Kidney epithelial cell (primary cell): Measurements from ENCODE around the gene CHD1. TPM values are rescaled to one million over a fixed set of nuclear protein-coding genes. Genes with fewer than 3 reads are reported as not detected.

ENCODE experiments used
- DNase-seq: peaks from one replicate; pipeline ENCODE4 v3.0.0-alpha.2; 2010; ENCODE audit warnings: low read depth
- H3K27me3 ChIP-seq: 2 replicates; pipeline ENCODE4 v1.6.0; 2011; ENCODE audit warnings: low read length; ENCODE audit not compliant: control insufficient read depth, insufficient read depth
- H3K36me3 ChIP-seq: 2 replicates; pipeline ENCODE4 v1.5.1; 2011; ENCODE audit warnings: low read length; ENCODE audit not compliant: control insufficient read depth, insufficient read depth
- H3K4me3 ChIP-seq: 2 replicates; pipeline ENCODE4 v1.5.1; 2011; ENCODE audit warnings: low read depth, mild to moderate bottlenecking, control low read depth, low read length
- CTCF ChIP-seq: IDR thresholded peaks from 2 replicates; pipeline ENCODE4 v1.5.1; 2011; ENCODE audit warnings: mild to moderate bottlenecking, moderate library complexity, low read length, control low read depth, inconsistent platforms; ENCODE audit not compliant: insufficient read depth, poor library complexity, severe bottlenecking
- total RNA-seq: library from RNA; depleted of rRNA; stranded (reverse); fragments of >200 nt; gene quantifications from 2 replicates; pipeline ENCODE4 v1.2.3, GENCODE V29; 2015

The CHD1 gene
- total RNA-seq, 1 donor from 2014 or later: 43.7 TPM

GRCh38 chr5:98839469-98840383 lies 89.1 kb downstream of the CHD1 start:
- Histone ChIP-seq H3K27me3 (no peaks in the 10 kb centered on the region), H3K4me3 (peak overlapping the region; percentile 32), H3K36me3 (no peaks in the 10 kb centered on the region)
- no peak for DNase-seq
- TF ChIP-seq CTCF: peak; percentile 51

- Histone ChIP-seq H3K4me3 (no peak overlapping the region), H3K36me3 (no peaks in the 10 kb centered on the region), H3K27me3 (no peaks in the 10 kb centered on the region)
- no peak for TF ChIP-seq CTCF
- DNase-seq: no peak
Observed at GRCh38 chr5:98836175-98836574, 92.6 kb downstream of the CHD1 start.

GRCh38 chr5:98827588-98828284 lies 101.1 kb downstream of the CHD1 start:
- H3K4me3 ChIP-seq: no peak overlapping the region
- no peaks in the 10 kb centered on the region for H3K36me3 ChIP-seq
- no peak for DNase-seq
- no peaks in the 10 kb centered on the region for H3K27me3 ChIP-seq
- no peak for TF ChIP-seq CTCF

GRCh38 chr5:98827161-98827560 lies 101.6 kb downstream of the CHD1 start:
- Histone ChIP-seq H3K27me3 (no peaks in the 10 kb centered on the region), H3K4me3 (no peak overlapping the region), H3K36me3 (no peaks in the 10 kb centered on the region)
- DNase-seq: no peak
- TF ChIP-seq CTCF: peak; percentile 42

- TF ChIP-seq CTCF: no peak
- H3K36me3 ChIP-seq: no peaks in the 10 kb centered on the region
- no peak overlapping the region for H3K4me3 ChIP-seq
- no peaks in the 10 kb centered on the region for H3K27me3 ChIP-seq
- no peak for DNase-seq
Observed at GRCh38 chr5:98825582-98826375, 103.0 kb downstream of the CHD1 start.
